Astrocyte of the cerebellum (primary cell): Measurements from ENCODE around the gene SLC35D2.

ENCODE experiments used
- DNase-seq: peaks from one replicate; pipeline ENCODE4 v3.0.0-alpha.2; 2011; ENCODE audit warnings: low read depth
- H3K4me3 ChIP-seq: 2 replicates; pipeline ENCODE4 v1.5.1; 2011; ENCODE audit warnings: mild to moderate bottlenecking, low read depth, low read length, moderate library complexity
- CTCF ChIP-seq: IDR thresholded peaks from 2 replicates; pipeline ENCODE4 v1.5.1; 2012; ENCODE audit warnings: low read length, low read depth, moderate library complexity, mild to moderate bottlenecking; ENCODE audit errors: missing control alignments
- in situ Hi-C: cut with HindIII; loops from 2 replicates; pipeline ENCODE4 v1.10.0; 2017; ENCODE audit warnings: low sequenced_read_pairs

Gene SLC35D2

GRCh38 chr9:96305171-96305570 is 78.3 kb downstream of the SLC35D2 start:
- H3K4me3 ChIP-seq, result no peak overlapping the region
- in situ Hi-C loops, result no loop called here
- DNase-seq, result no peak
- TF ChIP-seq CTCF, result no peak

- in situ Hi-C loops, result no loop called here
- TF ChIP-seq CTCF, result no peak
- no peak overlapping the region for H3K4me3 ChIP-seq
- no peak for DNase-seq
These were observed 79.3 kb downstream of the SLC35D2 start for GRCh38 chr9:96304230-96304629.

- no peak for TF ChIP-seq CTCF
These were observed 81.5 kb downstream of the SLC35D2 start, which contains the start of gene HSD17B3 for GRCh38 chr9:96302021-96302420. TSS of gene HSD17B3 (minus strand) at chr9:96302176. CDS start at chr9:96302104, 72 bp downstream.

GRCh38 chr9:96299823-96300222 is 83.7 kb downstream of the SLC35D2 start:
- DNase-seq, result no peak
- in situ Hi-C loops, result no loop called here
- H3K4me3 ChIP-seq, result no peak overlapping the region
- no peak for TF ChIP-seq CTCF

More at GRCh38 chr9:96302021-96302420, 81.5 kb downstream of the SLC35D2 start, which contains the start of gene HSD17B3:
- H3K4me3 ChIP-seq, result no peak within 1 kb of the TSS
- no peak for DNase-seq
- in situ Hi-C loops, result no loop called here

- no peak overlapping the region for H3K4me3 ChIP-seq
- in situ Hi-C loops, result no loop called here
- TF ChIP-seq CTCF, result no peak
- no peak for DNase-seq
These were observed 89.4 kb downstream of the SLC35D2 start for GRCh38 chr9:96294159-96294545.

- in situ Hi-C loops, result no loop called here
- DNase-seq, result no peak
- no peak for TF ChIP-seq CTCF
- no peak overlapping the region for H3K4me3 ChIP-seq
These were observed 89.9 kb downstream of the SLC35D2 start for GRCh38 chr9:96293498-96294158.
